Measurements from ENCODE around the gene TRAFD1.
A peak's percentile ranks its signal among the peaks of the same experiment; 100 is the strongest.
"Not testable (repeated sequence)": the region's sequence is repeated elsewhere in the genome, so short reads cannot be mapped to it uniquely, and the experiment has no call there.

The TRAFD1 gene

GRCh38 chr12:112125250-112125999 is at the start of gene TRAFD1:
Gene TRAFD1, plus strand, starts transcription at chr12:112125560. Its CDS starts 4,963 bp downstream, at chr12:112130523.
- TF ChIP-seq ZNF274 (IDR thresholded peaks at IDR 0.05; ENCODE audit: low read depth, low read length): no peak
- peak within 1 kb of the TSS; percentile 87 for H3K4me3 ChIP-seq (ENCODE audit: low read length)

- TF ChIP-seq ZNF274 (IDR thresholded peaks at IDR 0.05; ENCODE audit: low read depth, low read length): no peak
- H3K4me3 ChIP-seq (ENCODE audit: low read length): no peak overlapping the region
Measured at GRCh38 chr12:112087055-112087850, 38.1 kb upstream of the TRAFD1 start.

- no peak for TF ChIP-seq ZNF274 (IDR thresholded peaks at IDR 0.05; ENCODE audit: low read depth, low read length)
- H3K4me3 ChIP-seq (ENCODE audit: low read length): no peak overlapping the region
Measured at GRCh38 chr12:112087851-112088250, 37.5 kb upstream of the TRAFD1 start.

- TF ChIP-seq ZNF274 (IDR thresholded peaks at IDR 0.05; ENCODE audit: low read depth, low read length): no peak
- no peak overlapping the region for H3K4me3 ChIP-seq (ENCODE audit: low read length)
Measured at GRCh38 chr12:112091563-112091962, 33.8 kb upstream of the TRAFD1 start.

- no peak overlapping the region for H3K4me3 ChIP-seq (ENCODE audit: low read length)
- no peak for TF ChIP-seq ZNF274 (IDR thresholded peaks at IDR 0.05; ENCODE audit: low read depth, low read length)
Measured at GRCh38 chr12:112096070-112096469, 29.3 kb upstream of the TRAFD1 start.

GRCh38 chr12:112096667-112097066 is 28.7 kb upstream of the TRAFD1 start:
- H3K4me3 ChIP-seq (ENCODE audit: low read length): no peak overlapping the region
- no peak for TF ChIP-seq ZNF274 (IDR thresholded peaks at IDR 0.05; ENCODE audit: low read depth, low read length)

GRCh38 chr12:112097641-112098040 is 27.7 kb upstream of the TRAFD1 start:
- no peak for TF ChIP-seq ZNF274 (IDR thresholded peaks at IDR 0.05; ENCODE audit: low read depth, low read length)
- H3K4me3 ChIP-seq (ENCODE audit: low read length): no peak overlapping the region

GRCh38 chr12:112100500-112100899 is 24.9 kb upstream of the TRAFD1 start:
- H3K4me3 ChIP-seq (ENCODE audit: low read length): not testable (repeated sequence)

GRCh38 chr12:112102127-112102526 is 23.2 kb upstream of the TRAFD1 start:
- no peak for TF ChIP-seq ZNF274 (IDR thresholded peaks at IDR 0.05; ENCODE audit: low read depth, low read length)

GRCh38 chr12:112102746-112103145 is 22.6 kb upstream of the TRAFD1 start:
- H3K4me3 ChIP-seq (ENCODE audit: low read length): not testable (repeated sequence)

More at GRCh38 chr12:112102127-112102526, 23.2 kb upstream of the TRAFD1 start:
- H3K4me3 ChIP-seq (ENCODE audit: low read length): no peak overlapping the region

- no peak for TF ChIP-seq ZNF274 (IDR thresholded peaks at IDR 0.05; ENCODE audit: low read depth, low read length)
- H3K4me3 ChIP-seq (ENCODE audit: low read length): no peak overlapping the region
Measured at GRCh38 chr12:112103758-112104503, 21.4 kb upstream of the TRAFD1 start.

GRCh38 chr12:112105891-112106290 is 19.5 kb upstream of the TRAFD1 start:
- no peak for TF ChIP-seq ZNF274 (IDR thresholded peaks at IDR 0.05; ENCODE audit: low read depth, low read length)
- H3K4me3 ChIP-seq (ENCODE audit: low read length): no peak overlapping the region

GRCh38 chr12:112107306-112108201 is 17.8 kb upstream of the TRAFD1 start:
- H3K4me3 ChIP-seq (ENCODE audit: low read length): peak overlapping the region; percentile 93
- no peak for TF ChIP-seq ZNF274 (IDR thresholded peaks at IDR 0.05; ENCODE audit: low read depth, low read length)
